NCI-H2081 treated with DMSO at 0.1 percent for 48 hours (cell line): ENCODE results near the gene ENTPD8.

ENCODE experiments used
- DNase-seq: peaks from one replicate; lab custom pipeline; 2025; lab: John Stamatoyannopoulos, UW

Gene ENTPD8

DNA sequence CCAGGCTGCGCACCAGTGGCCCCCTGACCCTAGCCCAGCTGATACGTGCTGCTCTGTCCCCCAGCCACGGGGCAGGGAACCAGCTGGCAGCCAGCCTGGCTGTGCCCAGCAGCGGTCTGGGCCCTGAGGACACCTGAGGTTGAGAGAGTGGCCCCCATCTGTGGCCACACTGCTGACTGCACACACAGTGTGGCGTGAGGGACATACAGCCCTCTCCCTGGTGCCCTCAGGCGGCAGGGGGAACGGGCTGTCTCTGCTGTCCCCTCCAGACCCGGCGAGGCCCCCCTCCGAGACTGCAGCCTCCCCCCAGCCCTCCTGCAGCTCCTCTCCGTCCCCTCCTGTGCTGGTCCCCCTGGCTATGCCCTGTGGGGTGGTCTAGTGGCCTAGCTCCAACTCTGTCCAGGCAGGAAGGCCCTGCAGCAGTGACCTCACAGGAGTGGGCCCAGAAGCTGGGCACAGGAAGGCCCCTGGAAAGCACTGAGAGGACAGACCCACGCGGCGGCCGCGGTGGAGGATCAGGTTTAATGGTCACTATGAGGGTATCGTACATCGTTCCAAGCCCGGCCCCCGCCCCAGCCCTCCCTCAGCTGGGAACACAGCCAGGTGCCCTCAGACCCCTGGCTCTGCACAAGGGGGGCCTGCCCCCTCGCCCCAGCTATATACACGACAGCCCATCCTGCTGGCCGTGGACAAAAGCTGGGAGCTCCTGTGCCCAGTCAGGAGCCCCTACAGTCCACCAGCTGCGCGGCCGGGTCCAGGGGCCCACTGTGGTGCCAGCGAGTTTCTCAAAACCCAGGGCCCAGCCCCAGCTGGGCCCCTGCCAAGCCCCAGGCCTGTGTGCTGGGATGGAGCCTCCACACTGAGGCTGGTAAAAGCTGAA is 6.8 kb upstream of the ENTPD8 start:
- no peak for DNase-seq

- DNase-seq: no peak
Observed at GRCh38 chr9:137446851-137447471, 5.8 kb upstream of the ENTPD8 start.

DNA sequence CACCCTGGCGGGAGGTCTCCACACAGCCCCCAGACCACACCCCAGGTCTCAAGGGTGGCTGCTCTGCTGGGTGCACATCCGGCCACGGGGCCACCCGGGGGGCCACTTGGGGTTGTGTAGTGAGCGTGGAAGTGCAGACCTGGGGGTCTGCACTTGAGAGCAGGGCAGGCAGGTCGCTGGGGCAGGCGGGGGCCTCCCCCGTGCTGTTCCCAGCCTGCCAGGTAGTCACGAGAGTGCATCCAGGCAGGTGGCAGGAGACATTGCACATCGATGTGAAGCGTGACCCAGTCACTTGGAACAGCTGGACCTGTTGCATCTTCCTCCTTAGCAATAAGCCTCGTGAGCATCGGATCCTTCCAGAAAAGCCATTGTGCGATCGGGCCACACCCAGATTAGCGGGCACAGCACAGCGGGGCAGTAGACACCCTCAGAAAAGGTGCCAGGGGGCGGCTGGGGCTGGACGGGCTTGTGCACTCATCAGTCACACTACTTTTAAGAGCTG is 4.8 kb upstream of the ENTPD8 start:
- no peak for DNase-seq

DNA sequence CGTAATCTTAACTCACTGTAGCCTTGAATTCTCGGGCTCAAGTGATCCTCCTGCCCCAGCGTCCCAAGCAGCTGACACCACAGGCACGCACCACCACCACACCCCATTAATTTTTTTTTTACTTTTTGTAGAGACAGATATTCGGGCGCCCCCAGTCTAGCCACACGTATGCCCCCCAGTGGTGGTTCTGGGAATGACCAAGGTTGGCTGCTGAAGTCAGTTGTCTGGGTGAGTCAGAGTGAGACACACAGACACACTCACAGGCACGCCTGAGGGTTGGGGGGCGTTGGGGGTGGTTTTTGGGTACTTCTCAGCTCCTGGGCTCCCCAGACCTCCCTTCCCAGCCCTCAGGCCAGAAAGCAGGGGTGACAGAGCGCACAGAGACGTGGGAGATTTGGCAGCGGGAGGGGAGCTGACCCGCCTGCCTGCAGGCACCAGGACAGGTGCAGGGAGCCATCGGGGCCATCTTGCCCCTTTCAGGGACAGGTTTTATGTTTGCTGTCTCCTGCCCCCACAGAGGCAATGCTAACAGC is 4.2 kb upstream of the ENTPD8 start:
- no peak for DNase-seq

DNA sequence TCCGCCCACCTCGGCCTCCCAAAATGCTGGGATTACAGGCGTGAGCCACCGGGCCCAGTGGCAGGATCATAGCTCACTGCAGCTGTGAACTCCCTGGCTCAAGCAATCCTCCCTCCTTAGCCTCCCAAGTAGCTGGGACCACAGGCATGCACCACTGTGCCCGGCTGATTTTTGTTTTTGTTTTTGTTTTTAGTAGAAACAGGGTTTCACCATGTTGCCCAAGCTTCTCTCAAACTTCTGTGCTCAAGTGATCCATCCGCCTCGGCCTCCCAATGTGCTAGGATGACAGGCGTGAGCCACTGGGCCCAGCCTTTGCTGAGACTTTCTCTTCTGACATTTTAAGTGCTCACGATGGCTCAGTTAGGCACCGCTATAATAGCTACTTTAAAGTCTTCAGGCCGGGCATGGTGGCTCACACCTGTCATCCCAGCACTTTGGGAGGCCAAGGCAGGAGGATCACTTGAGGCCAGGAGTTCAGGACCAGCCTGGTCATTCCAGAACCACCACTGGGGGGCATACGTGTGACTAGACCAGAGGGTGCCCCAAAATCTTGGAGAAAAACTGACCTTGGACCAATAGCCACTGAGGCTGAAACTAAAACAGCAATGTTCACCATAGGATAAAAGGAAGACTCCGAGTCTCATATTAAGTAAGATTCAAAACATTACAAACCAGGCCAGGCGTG is 3.1 kb upstream of the ENTPD8 start:
- no peak for DNase-seq

- no peak for DNase-seq
Observed at GRCh38 chr9:137441935-137442321, 771 bp upstream of the ENTPD8 start.

DNA sequence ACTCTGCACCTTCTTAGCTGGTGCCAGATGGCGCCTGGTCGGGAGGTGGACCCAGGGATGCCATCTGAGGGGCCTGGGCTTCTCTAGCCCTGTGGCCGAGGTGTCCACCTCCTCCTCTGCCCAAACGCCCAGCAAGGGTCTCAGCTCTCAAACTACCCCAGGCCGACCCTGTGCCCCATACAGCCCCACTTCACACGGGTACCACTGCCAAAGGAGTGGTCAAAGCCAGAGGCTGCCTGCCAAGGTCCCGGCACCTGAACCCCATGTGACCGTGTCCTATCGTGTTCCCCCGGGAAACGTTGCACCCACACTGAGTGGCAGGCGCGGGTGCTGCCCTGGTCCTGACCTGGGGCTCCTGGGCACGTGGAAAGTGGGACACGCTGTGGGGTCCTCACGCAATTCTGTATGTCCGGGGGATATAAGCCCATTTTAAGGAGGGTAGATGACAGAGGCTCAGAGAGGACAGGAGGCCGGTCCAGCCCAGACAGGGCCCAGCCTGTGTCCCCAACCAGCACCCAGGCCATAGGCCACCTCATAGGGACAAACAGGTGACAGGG is 1.9 kb downstream of the ENTPD8 start:
- DNase-seq: no peak

GRCh38 chr9:137438591-137439157 is 2.5 kb downstream of the ENTPD8 start:
- no peak for DNase-seq

GRCh38 chr9:137437691-137438590 is 3.2 kb downstream of the ENTPD8 start:
- no peak for DNase-seq

DNA sequence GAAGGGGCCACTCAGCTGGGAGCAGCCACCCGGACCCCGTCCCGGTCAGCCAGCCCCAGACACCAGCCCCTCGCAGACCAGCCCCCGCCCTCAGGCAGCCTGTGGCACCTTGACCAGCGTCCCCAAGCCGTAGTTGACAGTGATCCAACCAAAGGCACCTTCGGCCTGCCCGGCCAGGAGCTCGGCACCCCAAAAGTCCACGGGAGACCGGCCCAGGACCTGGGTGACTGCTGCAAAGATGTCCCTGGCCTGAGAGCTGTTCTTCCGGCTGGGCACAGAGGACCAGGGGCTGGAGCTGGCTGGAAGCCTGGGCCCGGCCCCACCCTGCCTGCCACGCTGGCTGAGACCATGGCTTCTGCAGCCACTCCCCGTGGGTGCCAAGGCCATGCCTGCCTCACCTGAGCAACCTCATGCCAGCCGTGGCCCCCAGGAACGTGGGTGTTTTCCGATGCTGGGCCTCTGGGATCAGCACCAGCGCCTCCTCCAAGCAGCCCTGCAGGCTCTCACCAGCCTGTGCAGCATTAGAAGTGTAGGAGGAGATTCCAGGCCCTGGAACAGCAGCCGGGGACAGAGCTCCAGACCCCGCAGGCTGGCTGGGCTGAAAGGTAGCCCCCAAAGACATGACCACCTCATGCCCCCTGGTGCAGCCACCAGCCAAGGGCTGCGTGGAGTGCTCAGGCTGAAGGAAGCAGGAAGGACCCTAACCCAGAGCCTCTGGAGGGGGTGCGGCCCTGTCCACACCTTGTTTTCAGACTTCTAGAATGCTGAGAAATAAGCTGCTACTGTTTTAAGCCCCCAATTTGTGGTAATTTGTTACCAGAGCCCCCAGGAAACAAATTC is 4.2 kb downstream of the ENTPD8 start:
- DNase-seq: no peak

DNA sequence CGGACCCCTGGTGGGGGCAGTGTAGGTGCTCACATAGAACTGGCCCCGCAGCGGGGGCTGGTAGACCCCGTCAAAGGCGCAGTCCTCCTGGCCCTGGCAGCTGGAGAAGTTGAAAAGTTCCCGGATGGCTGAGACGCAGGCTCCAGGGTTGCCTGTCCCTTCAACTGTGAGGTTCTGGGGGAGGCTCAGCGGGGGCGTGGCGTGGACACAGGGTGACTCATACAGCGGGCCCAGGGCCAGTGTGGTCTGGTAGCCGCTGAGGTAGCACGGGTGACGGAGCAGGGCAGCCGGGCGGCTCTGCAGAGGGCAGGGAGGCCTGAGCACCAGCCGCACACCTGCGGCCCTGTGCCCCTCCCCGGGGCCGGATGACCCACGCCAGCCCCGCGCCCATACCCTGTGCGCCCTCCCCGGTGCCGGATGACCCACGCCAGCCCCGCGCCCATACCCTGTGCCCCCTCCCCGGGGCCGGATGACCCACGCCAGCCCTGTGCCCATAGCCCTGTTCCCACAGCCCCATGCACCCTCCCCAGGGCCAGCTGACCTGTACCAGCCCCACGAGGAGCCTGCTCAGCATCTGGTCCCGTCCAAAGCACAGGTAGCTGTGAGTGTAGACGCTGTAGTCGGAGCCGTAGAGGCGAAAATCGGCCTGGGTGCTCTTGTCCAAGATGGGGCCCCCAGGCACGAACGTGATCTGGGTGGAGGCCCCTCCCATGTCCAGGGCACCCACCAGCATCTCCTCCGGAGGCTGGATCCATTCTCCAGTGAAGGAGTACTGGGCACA is 5.0 kb downstream of the ENTPD8 start:
- no peak for DNase-seq

DNA sequence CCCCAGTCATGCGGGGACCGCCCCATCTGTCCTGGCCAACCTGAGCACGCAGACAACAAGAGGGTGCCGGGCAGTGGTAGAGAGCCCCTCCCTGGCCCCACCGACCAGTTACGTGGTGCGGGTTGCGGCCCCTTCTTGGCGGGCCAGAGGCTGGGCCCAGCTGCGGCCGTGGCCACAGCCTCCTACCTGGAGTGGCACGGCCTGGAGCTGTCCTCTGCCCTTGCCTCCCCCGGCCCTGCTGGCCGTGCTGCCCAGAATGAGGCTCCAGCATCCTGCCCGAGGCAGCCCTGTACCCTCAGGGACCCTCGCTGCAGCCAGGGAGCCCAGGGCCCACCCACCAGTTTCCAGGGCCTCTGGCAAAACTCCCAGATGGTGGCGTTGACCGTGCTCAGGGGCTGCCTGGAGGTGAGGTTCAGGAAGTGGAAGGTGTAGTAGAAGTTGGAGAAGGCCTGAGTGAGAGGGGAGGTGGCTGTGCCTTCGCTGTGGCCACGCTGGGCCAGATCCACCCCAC is 5.7 kb downstream of the ENTPD8 start:
- DNase-seq: no peak

DNA sequence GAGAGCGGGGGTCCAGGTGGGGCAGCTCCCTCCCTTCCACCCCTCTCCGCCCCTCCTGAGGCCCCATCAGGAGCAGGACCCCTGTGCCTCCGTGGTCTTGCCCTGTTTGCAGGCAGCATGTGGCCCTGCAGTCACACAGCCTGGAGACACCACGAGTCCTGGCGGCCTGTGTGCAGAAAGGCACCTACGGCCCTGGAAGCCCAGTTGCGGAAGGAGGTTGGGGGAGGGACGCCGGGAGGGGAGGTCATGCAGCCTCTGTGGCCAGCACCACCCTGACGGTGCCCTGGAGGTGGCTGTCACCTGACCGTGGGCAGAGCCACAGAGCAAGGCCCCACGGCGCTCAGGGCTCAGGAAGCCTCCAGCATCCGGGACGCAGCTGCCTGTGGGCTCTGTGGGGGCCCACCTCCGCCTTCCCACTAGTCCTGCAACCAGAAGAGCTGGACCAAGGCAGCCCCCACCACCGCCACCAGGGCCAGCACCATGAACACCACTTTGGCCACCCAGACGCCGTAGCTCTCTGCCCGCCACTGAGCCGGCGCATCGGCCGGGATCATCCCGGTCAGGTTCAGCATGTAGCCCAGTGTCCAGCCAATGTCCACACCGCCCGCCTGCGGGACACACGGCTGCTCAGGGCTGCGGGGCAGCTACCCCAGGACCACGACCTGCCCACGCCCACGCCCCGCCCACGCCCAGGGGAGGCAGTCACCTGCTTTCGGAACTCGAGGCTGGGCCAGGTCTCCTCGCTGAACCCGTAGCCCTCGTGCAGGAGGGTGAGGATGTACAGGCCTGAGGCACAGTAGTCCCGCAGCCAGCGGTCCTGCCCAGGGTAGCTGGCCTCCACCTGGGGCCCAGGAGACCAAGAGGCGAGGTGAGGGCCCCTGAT is 6.4 kb downstream of the ENTPD8 start:
- DNase-seq: no peak

DNA sequence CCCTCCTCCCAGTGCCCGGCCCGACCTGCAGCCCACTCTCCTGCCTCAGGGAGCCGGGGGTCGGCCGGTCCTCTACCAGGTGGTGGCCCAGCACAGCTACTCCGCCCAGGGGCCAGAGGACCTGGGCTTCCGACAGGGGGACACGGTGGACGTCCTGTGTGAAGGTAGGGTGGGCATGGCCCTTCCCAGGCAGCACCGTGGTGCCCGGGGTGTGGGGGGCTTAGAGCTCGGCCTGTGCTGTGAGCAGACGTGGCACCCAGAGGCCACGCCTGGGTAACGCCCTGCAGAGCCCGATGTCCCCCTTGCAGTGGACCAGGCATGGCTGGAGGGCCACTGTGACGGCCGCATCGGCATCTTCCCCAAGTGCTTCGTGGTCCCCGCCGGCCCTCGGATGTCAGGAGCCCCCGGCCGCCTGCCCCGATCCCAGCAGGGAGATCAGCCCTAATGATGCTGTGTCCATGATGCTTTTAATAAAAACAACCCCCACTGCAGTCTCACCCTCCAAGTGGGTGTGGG is 7.2 kb downstream of the ENTPD8 start:
- no peak for DNase-seq

DNA sequence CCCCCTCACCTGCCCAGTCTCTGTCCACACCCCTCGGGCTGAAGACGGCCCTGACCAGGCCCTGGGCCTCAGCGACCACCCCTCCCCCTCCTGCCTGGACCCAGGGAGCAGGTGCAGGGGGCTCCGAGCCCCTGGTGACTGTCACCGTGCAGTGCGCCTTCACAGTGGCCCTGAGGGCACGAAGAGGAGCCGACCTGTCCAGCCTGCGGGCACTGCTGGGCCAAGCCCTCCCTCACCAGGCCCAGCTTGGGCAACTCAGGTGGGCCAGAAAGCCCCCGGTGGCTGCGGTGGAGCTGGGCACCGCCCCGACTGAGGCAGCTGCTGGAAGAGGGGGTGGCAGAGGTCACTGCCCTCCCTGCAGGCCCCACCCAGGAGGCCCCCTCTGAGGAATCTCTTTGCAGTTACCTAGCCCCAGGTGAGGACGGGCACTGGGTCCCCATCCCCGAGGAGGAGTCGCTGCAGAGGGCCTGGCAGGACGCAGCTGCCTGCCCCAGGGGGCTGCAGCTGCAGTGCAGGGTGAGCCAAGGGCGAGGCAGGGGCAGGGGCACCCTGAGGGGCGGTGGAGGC is 7.7 kb downstream of the ENTPD8 start:
- no peak for DNase-seq

GRCh38 chr9:137432687-137433348 is 8.3 kb downstream of the ENTPD8 start:
- no peak for DNase-seq
